ENCODE data around the gene NPFFR1.
"Not testable (repeated sequence)": the region's sequence is repeated elsewhere in the genome, so short reads cannot be mapped to it uniquely, and the experiment has no call there.

NPFFR1 gene

DNA sequence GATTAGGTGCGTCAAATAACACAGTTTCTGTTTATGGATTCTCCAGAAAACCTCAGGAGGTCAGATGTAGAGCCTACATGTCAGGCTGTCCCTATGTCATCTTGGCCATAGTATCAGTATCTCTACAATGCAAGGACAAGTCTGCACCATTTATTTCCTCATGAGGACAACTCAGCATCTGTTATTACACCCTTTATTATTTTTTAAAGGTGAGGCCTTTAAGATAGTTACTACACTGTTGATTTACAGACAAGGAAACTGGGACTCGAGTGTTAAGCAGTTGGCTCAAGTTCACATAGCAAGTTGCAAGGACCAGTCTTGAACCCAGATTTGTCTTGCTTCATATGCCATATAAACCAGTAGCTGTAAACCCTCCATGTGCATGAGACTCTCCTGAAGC is 27.3 kb downstream of the NPFFR1 start:
- no peak for DNase-seq (ENCODE audit: low read depth in 2 of 2)

DNA sequence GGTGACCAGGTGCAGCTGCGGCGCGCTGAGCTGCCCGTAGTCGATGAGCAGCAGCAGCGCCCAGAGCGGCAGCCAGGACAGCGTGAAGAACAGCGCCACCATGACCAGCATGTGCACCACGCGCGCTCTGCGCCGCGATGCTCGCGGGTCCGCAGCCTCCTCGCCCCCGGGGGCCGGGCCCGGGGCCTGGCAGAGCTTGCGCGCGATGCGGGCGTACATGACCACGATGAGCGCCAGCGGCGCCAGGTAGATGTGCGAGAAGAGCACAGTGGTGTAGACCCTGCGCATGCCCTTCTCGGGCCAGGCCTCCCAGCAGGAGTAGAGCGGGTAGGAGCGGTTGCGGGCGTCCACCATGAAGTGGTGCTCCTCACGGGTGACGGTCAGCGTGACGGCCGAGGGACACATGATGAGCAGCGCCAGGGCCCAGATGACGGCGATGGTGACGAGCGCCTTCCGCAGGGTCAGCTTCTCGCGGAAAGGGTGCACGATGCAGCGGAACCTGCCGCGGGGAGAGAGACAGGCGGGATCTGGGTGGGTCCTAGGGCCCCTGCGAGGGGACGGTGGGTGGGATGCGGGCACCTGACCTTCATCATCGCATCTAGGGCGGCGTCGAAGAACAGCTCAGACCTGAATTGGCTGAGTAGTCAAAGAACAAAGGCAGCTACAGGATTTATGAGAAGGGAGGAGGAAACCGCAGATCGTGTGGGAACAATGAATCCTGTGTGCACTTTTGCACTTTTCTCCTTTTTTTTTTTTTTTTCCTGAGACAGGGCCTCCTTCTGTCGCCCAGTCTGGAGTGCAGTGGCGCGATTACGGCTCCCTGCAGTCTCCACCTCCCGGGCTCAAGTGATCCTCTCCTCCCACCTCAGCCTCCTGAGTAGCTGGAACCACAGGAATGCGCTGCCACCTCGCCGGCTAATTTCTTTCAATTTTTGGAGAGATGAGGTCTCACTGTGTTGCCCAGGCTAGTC is 28.2 kb downstream of the NPFFR1 start:
- DNase-seq (ENCODE audit: low read depth in 2 of 2), result no peak

DNA sequence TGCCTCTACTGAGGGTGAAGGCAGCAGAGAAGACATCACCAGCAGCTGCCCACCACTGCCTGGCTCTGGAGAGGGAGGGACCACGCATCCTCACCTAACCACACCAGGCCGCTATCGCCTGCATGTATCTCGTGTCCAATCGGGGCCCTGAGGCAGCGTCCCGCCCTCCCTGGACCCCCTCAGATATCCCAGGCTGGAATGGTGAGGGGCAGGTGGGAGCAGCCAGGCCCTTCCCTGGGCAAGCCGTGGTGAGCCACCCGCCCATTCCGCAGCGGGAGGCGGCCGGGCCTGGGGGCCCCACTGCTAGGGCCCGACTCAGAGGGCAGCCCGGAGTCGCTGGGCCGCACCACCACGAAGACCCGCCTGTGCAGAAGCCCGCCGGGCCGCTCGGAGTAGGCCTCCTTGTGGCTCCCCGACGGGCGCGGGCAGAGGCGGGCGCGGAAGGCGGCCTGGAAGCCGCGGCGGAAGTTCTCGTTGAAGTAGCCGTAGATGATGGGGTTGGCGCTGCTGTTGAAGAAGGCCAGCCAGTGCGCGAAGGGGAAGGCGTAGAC is 29.0 kb downstream of the NPFFR1 start:
- DNase-seq (ENCODE audit: low read depth in 2 of 2), result no peak

DNA sequence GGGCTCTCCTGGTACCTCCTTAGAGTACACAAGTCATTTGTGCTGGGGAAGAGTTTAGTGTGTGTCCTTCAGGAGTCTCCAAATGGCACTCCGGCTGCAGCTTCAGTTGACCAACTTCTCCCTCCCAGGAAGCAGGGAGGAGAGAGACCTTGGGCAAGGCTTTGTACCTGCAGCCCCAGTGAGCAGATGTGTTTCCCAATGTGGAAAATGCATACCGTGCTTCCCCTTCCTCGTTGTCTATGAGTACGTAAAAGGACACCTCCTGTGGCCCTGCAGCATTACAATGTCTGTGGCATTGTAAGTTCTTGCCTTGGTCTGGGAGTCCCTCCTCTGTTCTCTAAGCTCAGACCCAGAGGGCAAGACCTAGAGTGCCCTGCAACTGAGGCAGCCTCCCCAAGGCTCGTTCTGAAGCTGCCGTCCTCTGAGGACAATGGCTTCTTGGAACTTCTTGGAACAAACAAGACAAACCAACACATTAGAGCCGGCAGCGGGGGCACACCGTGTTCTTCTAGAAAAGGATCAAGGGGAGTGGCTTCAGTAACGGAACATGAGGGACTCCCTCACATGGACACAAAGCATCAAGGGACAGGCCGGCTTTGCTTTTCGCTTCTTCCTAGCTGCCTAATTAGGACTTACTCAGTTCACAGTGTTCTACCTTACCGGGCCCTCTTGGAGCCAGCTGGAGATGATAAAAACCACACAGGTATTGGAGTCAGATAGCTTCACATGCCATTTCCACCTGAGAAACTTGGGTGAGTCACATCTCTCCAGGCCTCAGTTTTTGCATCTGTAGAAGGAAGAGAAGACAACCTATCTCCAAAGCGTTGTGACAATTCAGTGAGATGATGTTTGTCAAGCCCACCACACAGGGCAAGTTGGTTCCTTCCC is 29.7 kb downstream of the NPFFR1 start:
- DNase-seq (ENCODE audit: low read depth in 2 of 2), result no peak

DNA sequence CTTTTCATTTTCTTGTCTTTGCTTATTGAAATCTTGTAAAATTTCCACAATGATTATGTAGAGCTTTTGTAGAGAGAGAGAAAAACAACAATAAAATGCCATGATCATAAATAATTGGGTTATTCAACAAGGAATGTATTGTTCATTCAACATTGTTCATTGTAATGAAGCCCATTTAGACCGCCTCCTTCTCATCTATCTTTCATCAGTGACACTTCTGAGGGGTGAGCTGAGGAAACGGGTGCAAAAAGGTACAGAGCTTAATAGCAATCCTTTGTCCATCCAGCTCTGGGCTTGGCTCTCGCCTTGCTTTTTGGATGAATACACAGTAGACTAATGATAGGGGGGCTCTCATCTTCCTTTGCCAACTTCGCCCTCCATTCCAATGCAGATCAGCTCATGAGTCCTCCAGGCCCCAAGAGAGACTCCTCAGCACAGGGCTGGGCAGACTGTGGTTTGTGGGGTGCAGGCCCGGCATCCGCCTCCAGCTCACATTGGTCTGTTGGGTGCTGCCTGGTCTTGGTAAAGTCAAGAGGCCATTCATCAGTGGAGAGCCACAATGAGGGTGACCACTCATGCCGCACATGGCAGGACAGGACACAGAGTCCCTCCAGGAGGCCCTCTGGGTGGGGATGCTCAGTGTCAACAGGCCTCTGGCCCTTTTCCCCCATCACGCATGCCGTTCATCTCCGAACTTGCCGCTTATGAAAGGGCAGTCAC is 32.7 kb downstream of the NPFFR1 start:
- no peak for DNase-seq (ENCODE audit: low read depth in 2 of 2)

DNA sequence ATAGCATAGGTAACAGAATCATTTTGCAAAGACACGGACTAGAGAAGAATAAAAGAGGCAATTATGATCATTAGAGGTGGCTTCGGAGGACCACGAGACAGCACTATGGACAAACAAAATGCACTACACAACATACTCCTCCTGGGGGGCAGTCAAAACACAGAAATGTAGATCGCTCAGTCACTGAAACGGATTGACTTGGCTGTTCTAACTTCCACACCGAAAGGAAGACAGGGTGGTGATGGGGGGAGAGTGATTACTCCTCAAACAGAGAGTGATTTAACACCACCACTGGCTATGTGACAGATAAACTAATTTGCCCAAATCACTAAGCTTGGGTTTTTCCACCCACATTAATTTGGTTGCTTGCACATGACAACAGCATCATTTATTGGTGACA is 36.4 kb downstream of the NPFFR1 start:
- DNase-seq (ENCODE audit: low read depth in 2 of 2), result no peak

DNA sequence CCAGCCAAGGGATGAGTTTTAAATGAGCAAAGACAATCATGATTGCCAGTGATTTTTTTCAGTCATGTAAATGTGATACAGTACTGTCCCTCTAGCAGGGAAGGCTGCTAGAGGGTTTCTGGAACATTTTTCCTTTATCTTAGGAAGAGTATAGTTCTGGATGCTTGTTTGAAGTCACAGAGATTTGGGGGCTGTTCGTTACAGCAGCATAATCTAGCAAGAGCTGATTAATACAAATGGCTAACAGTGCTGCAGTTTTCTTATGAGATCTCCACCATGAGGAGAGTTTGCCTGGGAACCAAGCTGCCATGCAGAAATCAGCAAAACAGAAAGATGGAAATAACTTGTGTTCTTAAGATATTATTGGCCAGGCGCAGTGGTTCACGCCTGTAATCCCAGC is 42.7 kb downstream of the NPFFR1 start:
- DNase-seq (ENCODE audit: low read depth in 2 of 2), result no peak

DNA sequence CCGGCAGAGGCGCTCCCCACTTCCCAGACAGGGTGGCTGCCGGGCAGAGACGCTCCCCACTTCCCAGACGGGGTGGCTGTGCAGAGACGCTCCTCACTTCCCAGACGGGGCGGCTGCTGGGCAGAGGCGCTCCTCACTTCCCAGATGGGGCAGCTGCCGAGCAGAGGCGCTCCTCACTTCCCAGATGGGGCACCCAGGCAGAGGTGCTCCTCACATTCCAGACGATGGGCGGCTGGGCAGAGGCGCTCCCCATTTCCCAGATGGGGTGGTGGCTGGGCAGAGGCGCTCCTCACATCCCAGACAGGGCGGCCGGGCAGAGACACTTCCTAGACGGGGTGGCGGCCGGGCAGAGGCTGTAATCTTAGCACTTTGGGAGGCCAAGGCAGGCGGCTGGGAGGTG is 43.8 kb downstream of the NPFFR1 start:
- DNase-seq (ENCODE audit: low read depth in 2 of 2), result not testable (repeated sequence)

DNA sequence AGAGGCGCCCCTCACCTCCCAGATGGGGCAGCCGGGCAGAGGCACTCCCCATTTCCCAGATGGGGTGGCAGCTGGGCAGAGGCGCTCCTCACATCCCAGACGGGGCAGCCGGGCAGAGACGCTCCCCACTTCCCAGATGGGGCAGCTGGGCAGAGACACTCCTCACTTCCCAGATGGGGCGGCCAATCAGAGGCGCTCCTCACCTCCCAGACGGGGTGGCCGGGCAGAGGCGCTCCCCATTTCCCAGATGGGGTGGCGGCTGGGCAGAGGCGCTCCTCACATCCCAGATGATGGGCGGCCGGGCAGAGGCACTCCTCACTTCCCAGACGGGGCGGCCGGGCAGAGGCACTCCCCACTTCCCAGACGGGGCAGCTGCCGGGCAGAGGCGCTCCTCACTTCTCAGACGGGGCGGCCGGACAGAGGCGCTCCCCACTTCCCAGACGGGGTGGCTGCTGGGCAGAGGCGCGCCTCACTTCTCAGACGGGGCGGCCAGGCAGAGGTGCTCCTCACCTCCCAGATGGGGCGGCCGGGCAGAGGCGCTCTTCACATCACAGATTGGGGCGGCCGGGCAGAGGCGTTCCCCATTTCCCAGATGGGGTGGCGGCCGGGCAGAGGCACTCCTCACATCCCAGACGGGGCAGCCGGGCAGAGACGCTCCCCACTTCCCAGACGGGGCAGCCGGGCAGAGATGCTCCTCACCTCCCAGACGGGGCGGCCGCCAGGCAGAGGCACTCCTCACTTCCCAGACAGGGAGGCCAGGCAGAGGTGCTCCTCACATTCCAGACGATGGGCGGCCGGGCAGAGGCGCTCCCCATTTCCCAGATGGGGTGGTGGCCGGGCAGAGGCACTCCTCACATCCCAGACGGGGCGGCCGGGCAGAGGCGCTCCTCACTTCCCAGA is 44.5 kb downstream of the NPFFR1 start:
- DNase-seq (ENCODE audit: low read depth in 2 of 2), result not testable (repeated sequence)

DNA sequence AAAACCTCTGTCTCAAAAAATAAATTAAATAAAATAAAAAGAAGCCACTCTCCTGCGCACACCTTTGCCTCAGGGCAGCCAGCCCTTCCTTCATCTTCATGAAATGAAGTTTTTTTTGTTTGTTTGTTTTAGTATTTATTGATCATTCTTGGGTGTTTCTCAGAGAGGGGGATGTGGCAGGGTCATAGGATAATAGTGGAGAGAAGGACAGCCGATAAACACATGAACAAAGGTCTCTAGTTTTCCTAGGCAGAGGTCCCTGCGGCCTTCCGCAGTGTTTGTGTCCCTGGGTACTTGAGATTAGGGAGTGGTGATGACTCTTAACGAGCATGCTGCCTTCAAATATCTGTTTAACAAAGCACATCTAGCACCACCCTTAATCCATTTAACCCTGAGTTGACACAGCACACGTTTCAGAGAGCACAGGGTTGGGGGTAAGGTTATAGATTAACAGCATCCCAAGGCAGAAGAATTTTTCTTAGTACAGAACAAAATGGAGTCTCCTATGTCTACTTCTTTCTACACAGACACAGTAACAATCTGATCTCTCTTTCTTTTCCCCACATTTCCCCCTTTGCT is 45.8 kb downstream of the NPFFR1 start:
- not testable (repeated sequence) for DNase-seq (ENCODE audit: low read depth in 2 of 2)

DNA sequence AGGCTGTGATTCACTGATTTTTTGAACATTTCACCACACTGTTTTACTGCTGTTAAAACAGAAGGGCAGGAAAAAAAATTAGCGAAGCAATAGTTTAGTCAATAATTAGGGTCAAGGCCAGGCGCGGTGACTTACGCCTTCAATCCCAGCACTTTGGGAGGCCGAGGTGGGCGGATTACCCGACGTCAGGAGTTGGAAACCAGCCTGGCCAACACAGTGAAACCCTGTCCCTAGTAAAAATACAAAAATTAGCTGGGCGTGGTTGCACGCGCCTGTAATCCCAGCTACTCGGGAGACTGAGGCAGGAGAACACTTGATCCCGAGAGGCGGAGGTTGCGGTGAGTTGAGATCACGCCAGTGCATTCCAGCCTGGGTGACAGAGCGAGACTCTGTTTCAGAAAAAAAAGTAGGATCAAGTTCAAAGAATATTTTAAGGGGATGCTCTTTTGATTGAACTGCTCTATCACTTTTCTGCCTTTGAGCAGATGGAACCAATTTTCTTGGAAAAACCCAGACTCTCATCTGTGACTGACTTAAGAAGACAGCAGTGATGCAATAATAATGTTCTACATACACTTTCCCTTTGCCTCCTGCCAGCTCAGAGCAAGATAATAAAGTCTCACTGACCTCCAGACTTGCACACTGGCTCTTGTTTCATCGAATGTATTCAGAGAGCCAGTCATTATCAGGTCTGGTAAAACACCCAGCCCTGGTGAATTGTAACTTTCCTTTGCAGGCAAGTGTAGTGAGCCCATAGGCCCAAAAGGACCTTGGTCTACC is 48.9 kb downstream of the NPFFR1 start:
- no peak for DNase-seq (ENCODE audit: low read depth in 2 of 2)

DNA sequence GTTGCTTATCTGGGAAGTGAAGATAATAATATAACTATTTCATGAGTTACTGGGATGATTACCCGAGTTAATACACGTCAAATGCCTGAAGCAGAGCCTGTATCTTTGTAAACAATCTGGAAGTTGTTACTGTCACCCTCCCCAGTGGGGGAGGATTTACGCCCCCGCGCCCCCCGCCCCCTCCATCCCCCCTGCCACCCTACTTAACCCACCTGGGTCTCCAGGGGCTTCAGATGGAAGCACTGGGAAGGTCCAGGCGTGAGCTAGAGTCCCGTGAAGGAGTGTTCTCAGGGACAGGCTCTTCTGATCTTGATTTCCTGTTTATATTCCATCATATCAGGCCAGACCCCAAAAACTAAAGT is 49.9 kb downstream of the NPFFR1 start:
- no peak for DNase-seq (ENCODE audit: low read depth in 2 of 2)

DNA sequence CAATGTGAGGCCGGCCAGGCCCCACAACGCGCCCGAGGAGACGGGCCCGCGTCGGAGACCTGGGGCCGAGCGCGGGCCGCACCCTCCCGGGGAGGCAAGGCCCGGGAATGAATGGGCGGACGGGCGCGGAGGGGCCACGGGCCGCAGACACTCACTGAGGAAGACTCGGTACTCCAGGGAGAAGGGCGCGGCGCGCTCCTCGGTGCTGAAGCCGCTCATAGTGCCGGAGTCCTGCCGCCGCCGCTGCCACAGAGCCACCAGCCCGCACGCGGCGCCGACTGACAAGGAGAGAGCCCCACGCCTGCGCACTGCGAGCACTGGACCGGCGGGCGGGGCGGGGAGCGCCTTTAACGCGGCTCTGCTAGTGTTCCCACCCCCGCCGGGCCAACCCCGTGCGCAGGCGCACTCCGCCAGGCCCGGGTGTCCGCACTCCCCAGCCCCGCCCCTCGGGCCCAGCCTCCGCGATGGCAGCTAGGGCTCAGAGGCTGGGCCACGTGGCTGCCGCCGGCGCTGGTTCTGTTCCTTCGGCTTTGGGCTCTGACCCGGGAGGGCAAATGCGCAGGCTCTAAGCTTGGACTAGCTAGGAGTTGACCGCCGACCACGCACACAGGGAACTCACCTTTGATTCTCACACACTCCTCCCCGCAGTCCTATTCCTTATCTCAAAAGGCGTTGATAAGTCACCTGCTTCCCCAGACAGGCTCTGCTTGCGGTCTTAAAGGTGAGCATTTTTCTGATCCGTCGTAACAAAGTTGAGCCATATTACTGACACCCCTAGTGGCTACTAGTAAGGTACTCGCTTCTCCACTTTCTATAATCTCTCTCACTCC is 50.5 kb downstream of the NPFFR1 start, which contains the start of gene PPA1:
PPA1 (minus strand) TSS at position 321 of the 830 bp plus-strand sequence; CDS start at position 219, 102 bp downstream.
- DNase-seq (ENCODE audit: low read depth in 2 of 2), result peak; percentile 98 to 99

DNA sequence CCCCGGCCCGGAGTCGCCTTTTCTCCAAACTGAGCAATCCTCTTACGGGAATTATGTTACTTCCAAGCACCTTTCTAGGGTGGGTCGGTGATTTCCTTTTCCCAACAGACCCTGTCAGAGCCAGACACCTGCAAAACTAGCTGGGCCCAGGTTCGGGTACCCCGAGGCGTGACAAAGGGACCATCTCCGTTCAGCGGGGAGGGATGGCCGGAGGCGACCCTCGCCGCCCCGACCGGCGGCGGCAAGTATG is 51.0 kb downstream of the NPFFR1 start:
- DNase-seq (ENCODE audit: low read depth in 2 of 2), result no peak

DNA sequence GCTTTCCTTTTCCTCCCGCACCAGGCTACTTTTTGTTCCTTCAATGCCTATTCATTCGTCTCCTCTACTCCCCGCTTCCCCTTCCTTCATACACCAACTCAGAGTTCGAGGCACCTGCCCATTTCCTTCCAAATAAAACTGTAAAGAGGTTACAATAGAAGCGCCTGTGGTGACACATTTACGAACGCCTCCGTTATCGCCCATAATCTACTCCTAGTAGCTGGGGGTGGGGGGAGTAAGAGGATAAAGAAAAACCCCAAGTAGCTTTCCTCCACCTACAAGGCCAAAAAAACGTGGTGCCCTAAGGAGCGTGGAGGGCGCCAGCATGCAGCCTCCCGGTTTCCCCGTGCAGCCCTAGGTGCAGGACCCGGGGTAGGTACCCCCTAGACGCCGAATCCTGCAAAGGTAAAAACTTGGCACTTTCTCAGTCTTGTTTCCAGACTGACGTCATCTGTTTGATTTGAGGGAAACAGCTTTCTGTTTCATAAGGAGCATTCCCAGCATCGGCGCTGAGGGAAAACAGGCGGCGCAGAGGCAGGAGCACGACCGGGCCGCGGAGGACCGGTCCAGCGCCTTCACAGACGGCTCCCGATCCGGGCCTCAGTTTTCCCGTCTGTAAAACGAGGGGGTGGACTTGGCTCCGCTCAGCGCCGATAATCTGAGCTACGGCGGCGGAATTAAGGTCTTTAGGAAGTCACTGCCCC is 51.5 kb downstream of the NPFFR1 start:
- DNase-seq (ENCODE audit: low read depth in 2 of 2), result peak in 1 of 2 donors; percentile 49

DNA sequence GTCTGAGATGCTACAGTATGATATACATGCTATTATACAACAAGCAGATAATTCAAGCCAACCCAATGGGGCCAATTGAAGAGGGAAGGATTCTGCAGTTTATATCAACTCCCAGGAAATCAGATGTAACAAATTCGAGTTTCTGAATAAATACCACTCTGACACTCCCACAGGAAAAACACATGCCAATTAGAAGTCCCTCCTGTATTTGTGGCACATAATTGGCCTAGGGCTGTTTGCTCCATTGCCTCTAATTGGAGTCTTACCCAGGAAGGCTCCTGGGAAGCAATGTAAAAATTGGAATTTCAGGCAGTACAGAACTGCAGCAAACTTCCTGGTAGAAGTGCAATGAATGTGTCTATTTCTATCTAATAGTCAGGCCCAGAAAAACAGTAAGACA is 55.3 kb downstream of the NPFFR1 start:
- no peak for DNase-seq (ENCODE audit: low read depth in 2 of 2)

DNA sequence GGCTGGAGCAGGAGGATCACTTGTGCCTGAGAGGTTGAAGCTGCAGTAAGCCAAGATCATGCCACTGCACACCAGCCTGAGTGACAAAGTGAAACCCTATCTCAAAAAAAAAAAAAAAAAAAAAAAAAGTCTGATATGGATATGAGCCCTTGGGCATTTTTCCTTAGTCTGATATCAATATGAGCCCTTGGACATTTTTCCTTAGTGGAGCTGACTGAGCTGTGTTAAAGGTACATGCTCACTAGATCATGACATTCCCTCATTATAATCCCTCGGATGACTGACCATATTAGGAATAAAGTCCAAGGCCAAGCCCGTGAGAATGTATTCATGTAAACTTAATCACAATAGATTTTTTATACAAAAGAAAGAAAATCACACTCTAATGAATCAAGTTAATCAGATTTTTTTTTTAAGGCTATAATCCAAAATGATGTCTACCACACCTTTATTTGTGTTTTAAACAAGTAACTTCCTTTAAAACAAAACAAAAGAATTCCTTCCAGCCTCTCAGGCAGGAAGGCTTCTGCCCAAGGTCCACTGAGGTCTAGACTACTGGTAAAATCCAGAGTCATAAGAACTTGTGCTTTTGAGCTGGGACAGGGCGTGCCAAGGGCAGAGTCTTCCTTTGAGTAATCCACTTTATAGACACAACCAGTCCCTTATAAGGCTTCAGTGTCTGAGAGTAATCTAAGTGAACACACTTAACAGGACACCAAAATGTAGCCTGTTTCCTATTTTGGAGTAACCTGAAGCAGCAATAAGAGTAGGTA is 56.1 kb downstream of the NPFFR1 start:
- DNase-seq (ENCODE audit: low read depth in 2 of 2), result no peak
